ENCODE data around the gene CHST10.
"Not testable (repeated sequence)": the region's sequence is repeated elsewhere in the genome, so short reads cannot be mapped to it uniquely, and the experiment has no call there.

Gene CHST10

DNA sequence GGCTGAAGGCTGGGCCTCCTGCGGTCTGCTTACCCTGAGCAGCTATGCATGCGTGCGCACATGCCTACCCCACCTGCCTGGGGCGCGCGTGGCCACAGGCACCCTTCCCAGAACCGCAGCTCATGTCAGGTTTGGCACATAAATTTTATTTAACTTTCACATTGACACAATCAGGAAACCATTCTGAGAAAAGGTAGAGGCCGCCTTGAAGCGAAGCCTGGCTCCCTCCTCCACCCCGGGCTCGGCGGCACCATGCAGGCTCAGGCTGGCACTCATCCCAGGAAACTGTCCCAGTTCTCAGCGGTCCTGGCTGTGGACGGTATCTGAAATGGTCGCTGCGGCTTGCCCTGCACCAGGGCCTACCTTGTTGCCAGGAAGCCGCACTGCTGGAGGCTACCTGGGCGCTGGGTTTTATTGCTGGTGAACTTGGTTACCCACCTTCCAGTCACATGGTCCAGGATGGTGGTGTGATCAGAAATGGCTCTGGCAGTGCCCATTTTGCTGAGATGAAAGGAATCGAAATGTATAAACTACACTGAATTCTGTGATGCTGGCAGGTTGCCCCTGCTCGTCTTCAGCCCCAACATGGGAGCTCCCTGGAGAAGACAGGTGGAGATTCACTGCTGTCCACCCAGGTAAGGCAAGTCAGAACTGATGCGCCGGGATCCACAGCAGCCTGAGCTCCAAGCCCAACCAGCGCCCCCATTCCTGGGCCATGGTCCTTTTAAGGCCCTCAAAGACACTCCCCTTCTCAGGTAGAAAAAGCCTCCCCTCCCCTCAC is 25.5 kb downstream of the CHST10 start:
- no peak for DNase-seq

DNA sequence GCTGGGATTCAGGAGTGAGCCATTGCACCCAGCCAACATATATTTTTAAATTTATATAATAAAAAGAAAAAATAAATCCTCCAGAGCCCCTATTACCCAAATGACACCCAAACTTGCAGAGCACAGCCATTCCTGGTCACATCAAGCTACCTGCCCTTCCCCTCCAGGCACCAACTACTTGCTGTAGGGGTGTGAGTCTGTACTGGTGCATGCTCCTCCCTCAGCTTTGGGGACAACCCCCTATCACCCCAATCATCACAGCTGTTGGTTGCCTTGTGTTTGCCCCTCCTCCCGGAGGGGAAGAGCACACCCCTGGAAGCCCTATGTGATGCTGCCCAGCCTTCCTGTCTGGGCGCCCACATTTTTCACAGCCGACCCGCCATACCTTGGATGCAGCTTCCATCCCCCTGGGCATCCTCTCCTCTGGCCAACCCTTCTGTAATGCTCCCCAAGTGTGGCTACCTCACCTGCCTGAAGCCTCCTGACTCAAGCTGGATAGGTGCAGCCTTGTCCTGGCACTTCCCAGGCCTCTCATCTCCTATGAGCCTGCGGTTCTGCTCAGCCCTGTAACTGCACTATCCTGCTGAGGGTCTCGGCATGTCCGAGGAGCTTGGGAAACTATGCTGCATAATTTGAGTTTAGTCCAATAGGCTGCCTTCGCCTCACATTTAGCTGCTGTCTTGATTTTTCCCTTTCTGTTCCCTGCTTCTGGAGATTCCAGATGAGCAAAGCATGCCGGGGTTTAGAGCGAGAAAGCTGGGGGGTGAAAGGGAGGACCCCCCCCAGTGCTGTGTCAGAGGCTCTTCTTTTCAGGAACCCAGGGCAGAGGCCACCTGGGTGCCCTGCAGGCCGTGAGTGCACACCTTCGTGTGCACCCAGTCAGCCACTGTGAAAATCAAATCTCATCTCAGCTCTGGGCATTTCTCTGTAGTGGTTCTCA is 27.2 kb downstream of the CHST10 start:
- DNase-seq = no peak

DNA sequence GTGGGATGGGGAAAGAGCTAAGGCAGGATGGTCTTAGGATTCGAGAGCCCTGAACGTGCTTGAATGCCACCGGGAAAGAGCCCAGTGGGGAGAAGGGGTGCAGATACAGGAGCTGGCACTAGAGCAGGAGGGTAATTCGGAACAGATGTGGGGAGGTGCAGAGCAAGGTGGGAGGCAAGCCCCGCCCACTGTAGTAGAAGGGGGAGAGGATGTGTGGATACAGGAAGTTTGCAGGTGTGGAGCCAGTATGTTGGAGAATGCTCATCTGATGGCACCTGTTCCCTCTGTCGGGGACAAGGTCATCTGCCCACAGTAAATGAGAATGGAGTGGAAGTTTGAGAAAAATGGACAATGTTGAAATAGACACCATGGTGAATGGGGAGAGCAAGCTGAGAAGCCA is 28.8 kb downstream of the CHST10 start:
- no peak for DNase-seq

DNA sequence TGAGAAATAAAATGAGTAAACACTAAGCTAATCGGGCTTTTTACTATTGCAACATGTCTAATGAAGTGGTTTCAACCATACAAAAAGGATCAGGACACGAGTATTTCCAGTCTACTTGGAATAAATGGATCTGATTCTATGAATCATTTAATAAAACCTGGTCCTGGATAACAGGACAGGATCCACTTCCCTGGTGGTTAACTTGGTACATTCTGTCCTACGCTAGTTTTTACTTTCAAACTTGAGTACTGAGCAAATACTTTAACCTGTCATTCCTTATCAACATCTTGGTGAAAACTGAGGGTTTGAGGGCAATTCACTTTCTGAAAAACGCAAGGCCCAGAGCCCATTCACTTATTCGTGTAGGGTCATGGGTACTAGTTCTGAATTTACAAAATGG is 33.5 kb downstream of the CHST10 start:
- DNase-seq = no peak

DNA sequence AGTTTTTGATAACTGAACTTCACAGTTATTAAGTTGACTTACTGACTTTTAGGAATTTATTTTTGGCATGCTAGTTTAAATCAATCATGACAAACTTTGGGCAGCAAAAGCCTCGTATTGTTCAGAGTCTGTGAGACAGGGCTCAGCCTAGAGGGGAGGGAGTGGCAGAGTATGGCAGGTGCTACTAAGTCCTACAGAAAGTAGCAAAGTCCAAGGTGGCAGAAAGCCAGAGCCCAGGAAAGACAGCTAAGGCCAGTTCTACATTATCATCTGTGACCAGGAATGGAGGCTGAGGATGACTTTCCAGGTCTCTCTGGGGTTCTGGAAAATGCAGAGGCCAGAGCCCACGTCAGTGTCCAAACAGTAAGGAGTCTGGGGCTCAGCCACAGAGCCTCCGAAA is 34.2 kb downstream of the CHST10 start:
- no peak for DNase-seq

DNA sequence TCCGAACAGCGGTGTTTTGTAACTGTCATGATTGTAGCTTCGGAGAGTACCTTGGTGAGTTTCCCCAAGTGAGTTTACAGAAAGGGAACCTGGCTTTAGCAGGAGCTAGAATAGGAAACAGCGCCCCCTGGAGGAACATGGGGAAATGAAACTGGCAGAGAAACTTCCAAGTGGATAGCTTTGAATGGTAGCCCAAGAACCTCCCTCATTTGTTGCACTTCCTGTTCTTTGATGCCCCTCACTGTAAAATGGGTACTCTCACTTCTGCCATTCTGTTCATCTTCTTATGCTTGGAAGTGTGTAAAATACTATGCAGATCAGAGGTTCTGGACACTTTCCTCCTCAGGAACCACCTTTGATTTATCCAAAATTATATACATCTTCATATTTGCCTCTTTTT is 36.2 kb downstream of the CHST10 start:
- peak; percentile 19 to 72 for DNase-seq

DNA sequence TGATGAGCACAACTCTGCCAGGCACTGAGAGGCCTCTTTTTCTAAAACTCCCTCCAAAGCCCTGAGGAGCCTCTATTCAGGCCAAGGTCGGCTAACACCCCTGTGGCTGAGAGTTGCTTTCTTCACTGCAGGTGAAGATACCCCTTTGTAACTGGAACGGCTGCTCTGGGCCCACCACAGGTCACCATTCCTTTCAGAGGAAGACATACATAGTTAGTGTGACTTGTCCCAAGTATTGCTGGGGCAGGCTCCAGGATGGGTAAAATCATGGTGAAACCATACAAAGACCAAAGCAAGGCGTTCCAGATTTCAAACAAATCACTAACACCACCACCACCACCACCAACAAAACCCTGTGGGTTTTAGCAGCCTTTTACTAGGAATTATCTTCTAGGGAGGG is 36.8 kb downstream of the CHST10 start:
- no peak for DNase-seq

DNA sequence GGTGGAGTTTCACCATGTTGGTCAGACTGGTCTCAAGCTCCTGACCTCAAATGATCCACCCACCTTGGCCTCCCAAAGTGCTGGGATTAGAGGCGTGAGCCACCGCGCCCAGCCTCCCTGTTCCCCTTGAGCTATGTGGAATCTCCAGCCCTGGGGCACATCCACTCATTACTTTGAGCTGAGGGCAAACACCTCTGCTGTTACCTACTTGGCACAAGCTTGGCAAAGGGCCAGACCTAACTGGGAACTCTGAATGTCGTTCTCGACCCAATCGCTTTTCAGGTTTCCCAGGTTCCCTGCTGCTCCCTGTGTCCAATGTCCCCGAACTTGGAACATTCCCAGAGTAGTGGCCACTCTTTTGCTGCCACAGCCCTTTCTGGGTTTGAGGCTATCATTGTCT is 40.6 kb downstream of the CHST10 start:
- DNase-seq = no peak

DNA sequence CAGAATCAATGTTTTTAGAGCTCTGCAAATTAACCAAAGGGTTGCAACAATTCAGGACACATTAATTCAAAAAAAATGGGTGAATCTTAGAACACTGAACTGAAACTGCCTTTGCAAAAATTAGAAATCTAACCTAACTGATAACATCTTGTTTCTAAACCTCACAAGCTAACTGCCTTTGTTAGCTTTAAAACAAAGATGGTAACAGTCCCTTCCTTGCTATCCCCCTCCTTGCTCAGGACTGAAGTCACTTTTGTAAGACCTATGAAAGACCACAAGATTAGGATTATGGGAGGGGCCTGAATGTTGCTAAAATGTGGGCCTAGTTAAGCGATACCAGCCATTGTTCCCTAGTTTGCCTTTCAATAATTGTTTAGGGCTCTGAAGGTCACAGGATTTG is 50.3 kb downstream of the CHST10 start:
- no peak for DNase-seq

DNA sequence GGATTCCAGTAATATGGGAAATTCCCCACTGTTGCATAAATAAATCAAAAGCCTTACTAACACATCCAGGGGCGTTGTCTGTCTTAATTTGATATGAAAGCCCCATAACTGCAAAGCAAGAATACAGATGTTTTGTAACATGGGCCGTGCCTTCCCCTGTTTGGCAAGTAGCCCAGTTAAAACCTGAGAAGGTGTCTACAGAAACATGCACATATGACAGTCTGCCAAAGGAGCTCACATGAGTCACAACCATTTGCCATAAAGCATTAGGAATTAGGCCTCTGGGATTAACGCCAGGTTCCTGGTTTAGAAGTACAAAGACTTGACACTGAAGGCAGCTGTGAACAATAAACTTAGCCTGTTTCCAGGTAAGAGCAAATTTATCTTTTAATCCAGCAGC is 52.0 kb downstream of the CHST10 start:
- peak in 1 of 2 experiments; percentile 69 for DNase-seq

DNA sequence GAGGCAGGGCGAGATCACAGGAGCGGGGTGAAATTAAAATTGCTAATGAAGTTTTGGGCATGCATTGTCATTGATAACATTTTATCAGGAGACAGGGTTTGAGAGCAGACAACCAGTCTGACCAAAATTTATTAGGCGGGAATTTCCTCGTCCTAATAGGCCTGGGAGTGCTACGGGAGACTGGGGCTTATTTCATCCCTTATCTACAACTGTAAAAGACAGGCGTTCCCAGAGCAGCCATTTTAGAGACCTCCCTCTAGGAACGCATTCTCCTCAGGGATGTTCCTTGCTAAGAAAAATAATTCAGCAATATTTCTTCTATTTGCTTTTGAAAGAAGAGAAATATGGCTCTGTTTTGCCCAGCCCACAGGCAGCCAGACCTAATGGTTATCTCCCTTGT is 55.2 kb downstream of the CHST10 start:
- DNase-seq = not testable (repeated sequence)

DNA sequence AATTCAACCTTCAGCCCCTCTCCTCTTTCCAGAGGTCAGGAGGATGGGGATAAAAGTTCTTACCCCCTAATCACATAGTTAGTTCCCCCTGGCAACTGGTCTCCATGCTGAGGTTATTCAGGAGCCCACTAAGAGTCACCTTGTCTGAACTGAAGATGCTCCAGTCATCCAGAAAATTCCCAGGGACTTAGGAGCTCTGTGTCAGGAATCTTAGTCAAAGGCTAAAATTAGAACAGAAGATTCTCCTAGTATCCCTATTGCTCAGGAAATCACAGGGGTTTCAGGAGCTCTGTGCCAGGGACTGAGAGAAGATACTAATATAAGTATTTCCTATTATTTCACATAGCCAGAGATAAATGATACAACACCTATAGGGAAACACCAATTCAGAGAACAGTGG is 57.9 kb downstream of the CHST10 start:
- DNase-seq = no peak

DNA sequence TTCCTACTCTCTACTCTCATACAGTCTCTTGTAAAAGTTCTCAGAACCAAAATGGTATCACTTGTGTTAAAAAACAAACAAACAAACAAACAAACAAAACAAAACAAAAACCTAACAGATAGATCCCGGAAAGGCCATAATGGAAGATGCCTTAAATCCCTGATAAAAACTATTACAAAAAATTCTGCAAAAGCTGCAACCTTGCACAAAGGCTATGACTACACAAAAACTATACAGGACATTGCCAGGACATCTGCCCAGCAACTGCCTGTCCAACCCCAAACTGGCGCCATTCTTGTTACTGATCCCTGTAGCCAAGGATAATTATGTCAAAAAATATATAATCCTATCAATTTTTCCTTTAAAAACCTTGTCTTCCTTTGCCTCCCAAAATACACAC is 58.9 kb downstream of the CHST10 start:
- DNase-seq = no peak

DNA sequence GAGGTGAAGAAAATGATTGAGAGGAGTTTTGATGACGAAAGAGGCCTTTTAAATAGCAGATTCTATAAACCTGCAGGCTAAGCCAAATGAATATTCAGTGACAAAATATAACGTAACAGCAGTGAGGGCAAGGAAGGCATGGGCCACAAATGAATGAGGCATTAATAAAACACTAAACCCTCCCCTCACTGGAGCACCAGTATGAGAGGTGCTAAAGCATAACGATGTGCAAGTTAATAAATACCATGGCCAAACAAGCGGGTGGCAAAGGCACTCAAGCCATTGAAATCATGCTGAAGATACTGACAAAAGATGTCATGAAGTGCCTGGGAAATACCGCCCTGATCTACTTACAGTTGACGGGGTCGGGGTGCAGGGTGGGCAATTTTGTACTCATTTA is 64.9 kb downstream of the CHST10 start:
- DNase-seq = no peak

DNA sequence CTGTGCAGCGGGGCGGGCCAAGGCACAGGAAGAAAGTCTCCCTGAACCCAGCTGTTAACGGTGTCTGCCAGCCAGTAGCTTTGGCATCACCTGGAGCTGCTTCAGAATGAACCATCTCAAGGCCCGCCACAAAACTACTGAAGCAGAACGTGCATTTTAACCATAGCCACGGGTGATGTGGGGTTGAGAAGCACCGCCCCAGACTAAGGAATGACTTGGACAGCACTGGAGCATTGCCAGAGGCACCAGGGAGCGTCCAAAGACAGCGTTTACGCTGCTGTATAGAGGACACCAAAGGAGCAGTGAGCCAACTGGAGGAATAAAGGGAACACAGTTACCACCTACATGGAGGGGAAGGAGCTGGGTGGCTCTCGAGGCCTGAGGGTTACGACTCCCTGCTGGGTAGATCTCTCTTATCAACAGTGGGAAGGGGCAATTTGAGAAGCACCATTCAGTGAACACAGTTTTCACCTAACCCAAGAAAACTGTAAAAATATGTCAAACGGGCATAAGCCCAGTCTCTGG is 66.7 kb downstream of the CHST10 start:
- DNase-seq = no peak

DNA sequence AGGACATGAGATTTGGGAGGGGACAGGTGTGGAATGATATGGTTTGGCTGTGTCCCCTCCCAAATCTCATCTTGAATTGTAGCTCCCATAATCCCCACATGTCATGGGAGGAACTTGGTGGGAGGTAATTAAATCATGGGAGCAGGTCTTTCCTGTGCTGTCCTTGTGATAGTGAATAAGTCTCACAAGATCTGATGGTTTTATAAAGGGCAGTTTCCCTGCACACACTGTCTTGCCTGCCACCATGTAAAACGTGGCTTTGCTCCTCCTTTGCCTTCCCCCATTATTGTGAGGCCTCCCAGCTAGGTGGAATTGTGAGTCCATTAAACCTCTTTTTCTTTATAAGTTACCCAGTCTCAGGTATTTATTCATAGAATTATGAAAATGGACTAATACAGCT is 72.3 kb downstream of the CHST10 start:
- DNase-seq = not testable (repeated sequence)

DNA sequence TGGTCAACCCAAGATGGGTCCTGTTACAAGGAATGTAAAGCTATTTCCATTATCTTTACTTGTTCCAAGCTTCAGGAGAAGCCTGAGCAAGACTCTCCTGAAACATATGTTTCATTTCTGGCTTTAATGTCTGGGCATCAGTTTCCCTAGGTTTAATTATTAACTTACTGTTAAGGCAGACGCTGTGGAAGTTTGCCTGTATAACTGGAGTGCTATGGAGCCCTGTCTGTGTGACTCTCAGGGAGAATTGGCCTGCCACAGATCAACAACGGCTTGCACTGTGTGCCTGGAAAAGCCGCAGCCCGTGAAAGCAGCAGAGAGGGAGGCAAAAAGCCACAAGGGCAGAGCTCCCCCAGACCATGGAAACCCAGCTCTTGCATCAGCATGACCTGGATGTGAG is 73.0 kb downstream of the CHST10 start:
- DNase-seq = no peak

DNA sequence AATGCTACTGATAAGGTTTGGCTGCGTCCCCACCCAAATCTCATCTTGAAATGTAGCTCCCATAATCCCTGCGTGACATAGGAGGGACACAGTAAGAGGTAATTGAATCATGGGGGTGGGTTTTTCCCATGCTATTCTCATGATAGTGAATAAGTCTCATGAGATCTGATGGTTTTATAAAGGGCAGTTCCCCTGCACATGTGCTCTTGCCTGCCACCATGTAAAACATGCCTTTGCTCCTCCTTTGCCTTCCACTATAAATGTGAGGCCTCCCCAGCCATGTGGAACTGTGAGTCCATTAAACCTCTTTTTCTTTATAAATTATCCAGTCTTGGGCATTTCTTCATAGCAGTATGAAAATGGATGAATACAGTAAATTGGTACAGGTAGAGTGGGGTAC is 75.0 kb downstream of the CHST10 start:
- not testable (repeated sequence) for DNase-seq

Data from NCI-H524 (cell line).